Right atrium auricular region (tissue), 2 donors: Measurements from ENCODE around the gene UGT2B11. TPM values are rescaled to one million over a fixed set of nuclear protein-coding genes. Genes with fewer than 3 reads are reported as not detected.
"Not testable (repeated sequence)": the region's sequence is repeated elsewhere in the genome, so short reads cannot be mapped to it uniquely, and the experiment has no call there.

Experiments used
- DNase-seq: peaks from one replicate; pipeline ENCODE4 v3.0.0-alpha.2; 2019; ENCODE audit warnings: low spot score
- H3K27ac ChIP-seq, 2 donors: fragments of 200-600 bp; sonication (generic); 1 replicate in 1 of 2; 2 replicates in 1 of 2; pipeline ENCODE4 v1.5.1; 2016 to 2019
- H3K27me3 ChIP-seq, 2 donors: fragments of 200-600 bp; sonication (generic); one replicate each; pipeline versions ENCODE4 v1.5.1 to v1.6.0; 2017 to 2019
- H3K36me3 ChIP-seq: fragments of 200-600 bp; sonication (generic); one replicate; pipeline ENCODE4 v1.5.1; 2016
- H3K4me1 ChIP-seq, 2 donors: fragments of 200-600 bp; sonication (generic); one replicate each; pipeline versions ENCODE4 v1.5.1 to v1.6.0; 2017 to 2019
- H3K4me3 ChIP-seq, 2 donors: fragments of 200-600 bp; sonication (generic); 1 replicate in 1 of 2; 2 replicates in 1 of 2; pipeline ENCODE4 v1.5.1; 2017 to 2019; ENCODE audit warnings: mild to moderate bottlenecking in 1 of 2, moderate library complexity in 1 of 2
- H3K9me3 ChIP-seq, 2 donors: fragments of 200-600 bp; sonication (generic); one replicate each; pipeline ENCODE4 v1.5.1; 2019
- CTCF ChIP-seq, 2 donors: fragments of 200-600 bp; sonication (generic); IDR thresholded peaks; one replicate each; pipeline ENCODE4 v1.5.1; 2019; ENCODE audit warnings: antibody characterized with exemption in 2 of 2
- total RNA-seq, 2 donors: library from RNA; depleted of rRNA; stranded (reverse); fragments of >200 nt; gene quantifications; one replicate each; pipeline ENCODE4 v1.1.0, GENCODE V29; 2016

Gene UGT2B11
- total RNA-seq, 2 donors from 2014 or later, result not detected

- Histone ChIP-seq H3K36me3 (no peaks in the 10 kb centered on the region), H3K4me1 (no peaks in the 10 kb centered on the region), H3K27me3 (no peaks in the 10 kb centered on the region), H3K9me3 (no peaks in the 10 kb centered on the region), H3K27ac (no peak overlapping the region), H3K4me3 (no peak overlapping the region)
- no peak for DNase-seq
- TF ChIP-seq CTCF (IDR thresholded peaks at IDR 0.05), result no peak
Observed at GRCh38 chr4:69224891-69225290, 10.3 kb upstream of the UGT2B11 start.

- not testable (repeated sequence) for H3K36me3 ChIP-seq, H3K27me3 ChIP-seq, H3K9me3 ChIP-seq
Observed at GRCh38 chr4:69223277-69223676, 8.7 kb upstream of the UGT2B11 start.

GRCh38 chr4:69218491-69218890 lies 3.9 kb upstream of the UGT2B11 start:
- DNase-seq, H3K36me3 ChIP-seq, H3K4me1 ChIP-seq, H3K4me3 ChIP-seq, H3K27ac ChIP-seq, H3K9me3 ChIP-seq, H3K27me3 ChIP-seq: not testable (repeated sequence)

More at GRCh38 chr4:69223277-69223676, 8.7 kb upstream of the UGT2B11 start:
- not testable (repeated sequence) for DNase-seq, H3K27ac ChIP-seq, H3K4me1 ChIP-seq, H3K4me3 ChIP-seq

- Histone ChIP-seq H3K4me3 (no peak overlapping the region), H3K9me3 (no peaks in the 10 kb centered on the region), H3K27ac (no peak overlapping the region), H3K27me3 (no peaks in the 10 kb centered on the region), H3K36me3 (no peaks in the 10 kb centered on the region), H3K4me1 (no peaks in the 10 kb centered on the region)
- no peak for DNase-seq
- no peak for TF ChIP-seq CTCF (IDR thresholded peaks at IDR 0.05)
Observed at GRCh38 chr4:69210911-69211310, 3.6 kb downstream of the UGT2B11 start.

- not testable (repeated sequence) for H3K27me3 ChIP-seq, H3K4me3 ChIP-seq, H3K27ac ChIP-seq, DNase-seq, H3K9me3 ChIP-seq, H3K36me3 ChIP-seq, H3K4me1 ChIP-seq
Observed at GRCh38 chr4:69198506-69198905, 16.0 kb downstream of the UGT2B11 start.

- Histone ChIP-seq H3K4me1 (no peaks in the 10 kb centered on the region), H3K27me3 (no peaks in the 10 kb centered on the region), H3K27ac (no peak overlapping the region), H3K4me3 (no peak overlapping the region), H3K36me3 (no peaks in the 10 kb centered on the region), H3K9me3 (no peaks in the 10 kb centered on the region)
- TF ChIP-seq CTCF (IDR thresholded peaks at IDR 0.05), result no peak
- no peak for DNase-seq
Observed at GRCh38 chr4:69196209-69196965, 18.2 kb downstream of the UGT2B11 start.

- H3K4me3 ChIP-seq, result no peak overlapping the region
- no peak overlapping the region for H3K27ac ChIP-seq
- no peaks in the 10 kb centered on the region for H3K9me3 ChIP-seq
- no peak for DNase-seq
- H3K4me1 ChIP-seq, result no peaks in the 10 kb centered on the region
- H3K27me3 ChIP-seq, result no peaks in the 10 kb centered on the region
- H3K36me3 ChIP-seq, result no peaks in the 10 kb centered on the region
- no peak for TF ChIP-seq CTCF (IDR thresholded peaks at IDR 0.05)
Observed at GRCh38 chr4:69194166-69194565, 20.4 kb downstream of the UGT2B11 start.

GRCh38 chr4:69191905-69192304 lies 22.6 kb downstream of the UGT2B11 start:
- not testable (repeated sequence) for H3K4me1 ChIP-seq, H3K27me3 ChIP-seq, H3K9me3 ChIP-seq, H3K36me3 ChIP-seq, H3K27ac ChIP-seq, DNase-seq, H3K4me3 ChIP-seq

GRCh38 chr4:69190621-69191020 lies 23.9 kb downstream of the UGT2B11 start:
- H3K36me3 ChIP-seq, H3K4me3 ChIP-seq, H3K9me3 ChIP-seq, H3K27ac ChIP-seq, H3K27me3 ChIP-seq, DNase-seq, H3K4me1 ChIP-seq: not testable (repeated sequence)

GRCh38 chr4:69181519-69182169 lies 32.9 kb downstream of the UGT2B11 start:
- not testable (repeated sequence) for DNase-seq, H3K4me3 ChIP-seq, H3K27ac ChIP-seq, H3K36me3 ChIP-seq, H3K4me1 ChIP-seq, H3K9me3 ChIP-seq, H3K27me3 ChIP-seq

GRCh38 chr4:69179817-69180216 lies 34.7 kb downstream of the UGT2B11 start:
- H3K4me3 ChIP-seq, H3K27me3 ChIP-seq, H3K9me3 ChIP-seq, H3K27ac ChIP-seq, H3K4me1 ChIP-seq, DNase-seq, H3K36me3 ChIP-seq: not testable (repeated sequence)
